Right lobe of liver (tissue), 4 donors: ENCODE data around the gene ATP6V0D1.

ENCODE experiments used
- POLR2A ChIP-seq: fragments of 450-650 bp; IDR thresholded peaks from one replicate; pipeline ENCODE4 v1.6.1; 2017; ENCODE audit warnings: antibody characterized with exemption, mild to moderate bottlenecking
- TF ChIP-seq, protein P1 (sequence below), 4 donors: fragments of 200-600 bp in 3 of 4; fragments of 450-650 bp in 1 of 4; IDR thresholded peaks; one replicate each; pipeline versions ENCODE4 v1.5.1 to v1.8.0; 2016 to 2022; ENCODE audit warnings: antibody characterized with exemption in 4 of 4, mild to moderate bottlenecking in 2 of 4
- donor health status: DM: no; HTN: no; CAD: no.
- donor health status: DM: no; HTN: no; CAD: no.
- donor health status: DM: no; HTN: yes; CAD: no.

DNA sequence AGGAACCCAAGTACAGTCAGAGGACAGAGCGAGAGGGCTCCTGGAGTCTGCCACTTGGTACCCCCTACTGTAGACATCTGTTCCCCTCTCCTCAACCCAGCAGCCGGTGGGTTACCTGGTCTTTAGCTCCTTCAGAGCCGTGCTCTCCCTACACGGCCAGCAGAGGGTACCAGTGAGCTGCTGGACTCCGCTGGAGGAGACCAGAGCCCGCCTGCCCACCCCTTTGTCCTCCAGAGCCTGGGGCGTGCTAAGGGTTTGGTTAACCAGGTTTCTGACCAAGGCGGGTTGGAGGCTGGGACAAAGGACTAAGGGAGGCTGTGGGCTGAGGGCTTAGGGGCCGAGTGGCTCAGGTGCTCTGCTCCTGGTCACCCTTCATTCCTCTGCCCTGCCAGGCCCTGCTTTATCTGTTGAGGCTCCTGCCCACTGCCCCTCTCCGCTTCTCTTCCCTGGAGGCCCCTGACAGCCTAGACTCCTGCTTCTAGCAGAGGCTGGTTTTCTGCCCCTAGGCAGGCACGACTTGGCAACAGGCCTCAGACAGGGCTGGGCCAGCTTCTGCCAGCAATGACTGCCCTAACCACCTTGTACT lies 52.7 kb downstream of the ATP6V0D1 start:
- TF ChIP-seq, protein P1, sequence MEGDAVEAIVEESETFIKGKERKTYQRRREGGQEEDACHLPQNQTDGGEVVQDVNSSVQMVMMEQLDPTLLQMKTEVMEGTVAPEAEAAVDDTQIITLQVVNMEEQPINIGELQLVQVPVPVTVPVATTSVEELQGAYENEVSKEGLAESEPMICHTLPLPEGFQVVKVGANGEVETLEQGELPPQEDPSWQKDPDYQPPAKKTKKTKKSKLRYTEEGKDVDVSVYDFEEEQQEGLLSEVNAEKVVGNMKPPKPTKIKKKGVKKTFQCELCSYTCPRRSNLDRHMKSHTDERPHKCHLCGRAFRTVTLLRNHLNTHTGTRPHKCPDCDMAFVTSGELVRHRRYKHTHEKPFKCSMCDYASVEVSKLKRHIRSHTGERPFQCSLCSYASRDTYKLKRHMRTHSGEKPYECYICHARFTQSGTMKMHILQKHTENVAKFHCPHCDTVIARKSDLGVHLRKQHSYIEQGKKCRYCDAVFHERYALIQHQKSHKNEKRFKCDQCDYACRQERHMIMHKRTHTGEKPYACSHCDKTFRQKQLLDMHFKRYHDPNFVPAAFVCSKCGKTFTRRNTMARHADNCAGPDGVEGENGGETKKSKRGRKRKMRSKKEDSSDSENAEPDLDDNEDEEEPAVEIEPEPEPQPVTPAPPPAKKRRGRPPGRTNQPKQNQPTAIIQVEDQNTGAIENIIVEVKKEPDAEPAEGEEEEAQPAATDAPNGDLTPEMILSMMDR (IDR thresholded peaks at IDR 0.05) = peak; percentile 83 to 94 (median 88)
- TF ChIP-seq POLR2A = no peak
